DOHH2 (cell line): Measurements from ENCODE around the gene SIX2.

Experiments
- H3F3A ChIP-seq: fragments of 200-600 bp; sonication (generic), shearing (Covaris generic); 2 replicates; pipeline ENCODE4 v1.6.0; 2016; ENCODE audit warnings: antibody characterized with exemption, mild to moderate bottlenecking; ENCODE audit not compliant: control insufficient read depth, insufficient read depth
- H3K27ac ChIP-seq: fragments of 200-600 bp; sonication (generic); 2 replicates; pipeline ENCODE4 v1.5.1; 2014; ENCODE audit warnings: low read depth, mild to moderate bottlenecking, low read length, moderate library complexity
- H3K27me3 ChIP-seq: fragments of 200-600 bp; sonication (generic); 2 replicates; pipeline ENCODE4 v1.6.1; 2014; ENCODE audit warnings: mild to moderate bottlenecking, low read length, mixed read lengths; ENCODE audit not compliant: control insufficient read depth
- H3K36me3 ChIP-seq: fragments of 200-600 bp; sonication (generic); 2 replicates; pipeline ENCODE4 v1.6.1; 2014; ENCODE audit warnings: mild to moderate bottlenecking, low read length, moderate library complexity, mixed read lengths; ENCODE audit not compliant: control insufficient read depth
- H3K4me1 ChIP-seq: fragments of 200-600 bp; sonication (generic); 2 replicates; pipeline ENCODE4 v1.6.1; 2014; ENCODE audit warnings: mild to moderate bottlenecking, low read length, mixed read lengths; ENCODE audit not compliant: control insufficient read depth
- H3K4me2 ChIP-seq: fragments of 200-600 bp; sonication (generic); 2 replicates; pipeline ENCODE4 v1.6.0; 2014; ENCODE audit warnings: mild to moderate bottlenecking, low read length, moderate library complexity
- H3K4me3 ChIP-seq: fragments of 200-600 bp; sonication (generic); 2 replicates; pipeline ENCODE4 v1.5.1; 2014; ENCODE audit warnings: mild to moderate bottlenecking, low read length, mixed read lengths
- H3K79me2 ChIP-seq: fragments of 200-600 bp; sonication (generic); 2 replicates; pipeline ENCODE4 v1.6.1; 2014; ENCODE audit warnings: mild to moderate bottlenecking, low read length, mixed read lengths; ENCODE audit not compliant: control insufficient read depth
- H3K9me2 ChIP-seq: fragments of 200-600 bp; sonication (generic); replicated peaks from 2 replicates; pipeline ENCODE4 v1.6.1; 2014; ENCODE audit warnings: mild to moderate bottlenecking, low read length, mixed read lengths; ENCODE audit not compliant: control insufficient read depth
- H3K9me3 ChIP-seq: fragments of 200-600 bp; sonication (generic); 2 replicates; pipeline ENCODE4 v1.6.1; 2014; ENCODE audit warnings: antibody characterized with exemption, low read length, mixed read lengths; ENCODE audit not compliant: control insufficient read depth, insufficient read depth
- H4K20me1 ChIP-seq: fragments of 200-600 bp; sonication (generic); 2 replicates; pipeline ENCODE4 v1.6.0; 2014; ENCODE audit warnings: low read depth, mild to moderate bottlenecking, antibody characterized with exemption, low read length, moderate library complexity; ENCODE audit not compliant: control insufficient read depth, insufficient read depth
- CTCF ChIP-seq: fragments of 200-600 bp; sonication (generic); IDR thresholded peaks from one replicate; pipeline ENCODE4 v1.5.1; 2014; ENCODE audit warnings: antibody characterized with exemption, mild to moderate bottlenecking, low read depth, low read length; ENCODE audit not compliant: poor library complexity, severe bottlenecking
- EZH2phosphoT487 ChIP-seq: fragments of 200-600 bp; sonication (generic); IDR thresholded peaks from 2 replicates; pipeline ENCODE4 v1.6.1; 2017; ENCODE audit warnings: borderline replicate concordance, mild to moderate bottlenecking, antibody characterized with exemption, low read length, moderate library complexity, mixed read lengths

The SIX2 gene

GRCh38 chr2:45046786-45047185, 37.5 kb upstream of the SIX2 start:
- no peaks in the 10 kb centered on the region for H3K4me1 ChIP-seq
- no peak for TF ChIP-seq EZH2phosphoT487
- no peak for TF ChIP-seq CTCF
- H3K9me3 ChIP-seq = no peaks in the 10 kb centered on the region
- H4K20me1 ChIP-seq = no peaks in the 10 kb centered on the region
- H3K4me2 ChIP-seq = no peak overlapping the region
- no peaks in the 10 kb centered on the region for H3K9me2 ChIP-seq
- no peak overlapping the region for H3K27ac ChIP-seq
- H3F3A ChIP-seq = no peaks in the 10 kb centered on the region
- no peaks in the 10 kb centered on the region for H3K27me3 ChIP-seq
- no peak overlapping the region for H3K4me3 ChIP-seq
- H3K36me3 ChIP-seq = no peaks in the 10 kb centered on the region
- no peaks in the 10 kb centered on the region for H3K79me2 ChIP-seq

- no peaks in the 10 kb centered on the region for H3F3A ChIP-seq
- no peaks in the 10 kb centered on the region for H3K36me3 ChIP-seq
- H3K9me2 ChIP-seq = no peaks in the 10 kb centered on the region
- no peak for TF ChIP-seq CTCF
- no peak for TF ChIP-seq EZH2phosphoT487
- H3K9me3 ChIP-seq = no peaks in the 10 kb centered on the region
- H4K20me1 ChIP-seq = no peaks in the 10 kb centered on the region
- H3K4me2 ChIP-seq = no peak overlapping the region
- no peaks in the 10 kb centered on the region for H3K27me3 ChIP-seq
- H3K27ac ChIP-seq = no peak overlapping the region
- no peaks in the 10 kb centered on the region for H3K4me1 ChIP-seq
- no peak overlapping the region for H3K4me3 ChIP-seq
- no peaks in the 10 kb centered on the region for H3K79me2 ChIP-seq
These were observed 36.5 kb upstream of the SIX2 start for GRCh38 chr2:45045706-45046105.

- no peak overlapping the region for H3K27ac ChIP-seq
- no peaks in the 10 kb centered on the region for H3F3A ChIP-seq
- TF ChIP-seq CTCF (no peak), EZH2phosphoT487 (no peak)
- H3K4me1 ChIP-seq = no peaks in the 10 kb centered on the region
- H3K9me3 ChIP-seq = no peaks in the 10 kb centered on the region
- no peak overlapping the region for H3K4me3 ChIP-seq
- no peaks in the 10 kb centered on the region for H4K20me1 ChIP-seq
- H3K36me3 ChIP-seq = no peaks in the 10 kb centered on the region
- no peaks in the 10 kb centered on the region for H3K9me2 ChIP-seq
- no peaks in the 10 kb centered on the region for H3K27me3 ChIP-seq
- no peaks in the 10 kb centered on the region for H3K79me2 ChIP-seq
- H3K4me2 ChIP-seq = no peak overlapping the region
These were observed 35.7 kb upstream of the SIX2 start for GRCh38 chr2:45044916-45045315.

- Histone ChIP-seq H3K9me3 (no peaks in the 10 kb centered on the region), H3K4me3 (no peak overlapping the region), H3K27ac (no peak overlapping the region), H4K20me1 (no peaks in the 10 kb centered on the region), H3K4me2 (no peak overlapping the region), H3F3A (no peaks in the 10 kb centered on the region), H3K27me3 (no peaks in the 10 kb centered on the region), H3K4me1 (no peaks in the 10 kb centered on the region), H3K9me2 (no peaks in the 10 kb centered on the region), H3K79me2 (no peaks in the 10 kb centered on the region), H3K36me3 (no peaks in the 10 kb centered on the region)
- no peak for TF ChIP-seq CTCF
- no peak for TF ChIP-seq EZH2phosphoT487
These were observed 33.9 kb upstream of the SIX2 start for GRCh38 chr2:45043174-45043573.
